Esophagus squamous epithelium (tissue), 5 donors: Measurements from ENCODE around the gene SKI. TPM values are rescaled to one million over a fixed set of nuclear protein-coding genes. Genes with fewer than 3 reads are reported as not detected.
"Not testable (repeated sequence)": the region's sequence is repeated elsewhere in the genome, so short reads cannot be mapped to it uniquely, and the experiment has no call there.

Experiments
- DNase-seq: peaks from one replicate; lab custom pipeline; 2025; lab: John Stamatoyannopoulos, UW
- H3K27ac ChIP-seq, 4 donors: fragments of 200-600 bp; sonication (generic); one replicate each; pipeline ENCODE4 v1.5.1; 2016 to 2019; ENCODE audit warnings: mild to moderate bottlenecking in 1 of 4
- H3K27me3 ChIP-seq, 4 donors: fragments of 200-600 bp; sonication (generic); 1 replicate in 3 of 4; 2 replicates in 1 of 4; pipeline versions ENCODE4 v1.5.1 to v1.6.0; 2017 to 2021; ENCODE audit warnings: antibody characterized with exemption in 1 of 4
- H3K36me3 ChIP-seq, 3 donors: fragments of 200-600 bp; sonication (generic); one replicate each; pipeline ENCODE4 v1.5.1; 2016 to 2019
- H3K4me1 ChIP-seq, 3 donors: fragments of 200-600 bp; sonication (generic); one replicate each; pipeline ENCODE4 v1.5.1; 2017 to 2019
- H3K4me3 ChIP-seq, 4 donors: fragments of 200-600 bp; sonication (generic); 1 replicate in 3 of 4; 2 replicates in 1 of 4; pipeline ENCODE4 v1.5.1; 2016 to 2019; ENCODE audit warnings: mild to moderate bottlenecking in 2 of 4, moderate library complexity in 1 of 4
- H3K9me3 ChIP-seq, 3 donors: fragments of 200-600 bp; sonication (generic); one replicate each; pipeline ENCODE4 v1.5.1; 2016 to 2019
- CTCF ChIP-seq, 6 experiments: fragments of 450-650 bp in 4 of 6; fragments of 200-600 bp in 2 of 6; sonication (generic) in 2 of 6; IDR thresholded peaks; one replicate each; pipeline ENCODE4 v1.5.1; 2016 to 2019; ENCODE audit warnings: antibody characterized with exemption in 6 of 6, mild to moderate bottlenecking in 4 of 6, moderate library complexity in 4 of 6
- POLR2A ChIP-seq, 4 donors: fragments of 450-650 bp; IDR thresholded peaks; one replicate each; pipeline ENCODE4 v1.6.1; 2017; ENCODE audit warnings: antibody characterized with exemption in 4 of 4, mild to moderate bottlenecking in 4 of 4, moderate library complexity in 3 of 4
- WGBS, 2 donors: methylation state at CpG; one replicate each; pipeline ENCODE4 v1.1.5; 2018; 5-methylcytosine and 5-hydroxymethylcytosine counted together
- intact Hi-C: fragments of 100-400 bp; cut with DNase I; formaldehyde crosslinking; loops from one replicate; pipeline ENCODE4 v1.15.0; 2022
- total RNA-seq, 4 donors: library from RNA; depleted of rRNA; stranded (reverse); fragments of >200 nt; gene quantifications; one replicate each; pipeline ENCODE4 v1.1.0, GENCODE V29; 2016
- donor health status: DM: yes; HTN: yes; CAD: no.

SKI gene
- total RNA-seq, 4 donors from 2014 or later, result 18.2 to 38.8 (median 25.2) TPM

- no peak overlapping the region for H3K4me3 ChIP-seq
- no peak overlapping the region for H3K27ac ChIP-seq
- WGBS, 2 donors, result 91 to 92% methylated on average over 5 to 14 of the region's 18 CpGs
- TF ChIP-seq POLR2A (IDR thresholded peaks at IDR 0.05), result no peak
- TF ChIP-seq CTCF (IDR thresholded peaks at IDR 0.05), result no peak
- H3K9me3 ChIP-seq, result no peaks in the 10 kb centered on the region
- H3K4me1 ChIP-seq, result peaks cover 21 to 45% (median 28%) of the 10 kb centered on the region in 3 donors
- no peaks in the 10 kb centered on the region for H3K36me3 ChIP-seq
- intact Hi-C loops, result no loop called here
- H3K27me3 ChIP-seq, result peaks cover 0 to 76% (median 0%) of the 10 kb centered on the region in 4 donors
- DNase-seq, result no peak
Observed at GRCh38 chr1:2324553-2325366, 96.6 kb downstream of the SKI start.

- Histone ChIP-seq H3K36me3 (no peaks in the 10 kb centered on the region), H3K4me1 (peaks cover 13 to 45% (median 19%) of the 10 kb centered on the region in 3 donors), H3K27ac (no peak overlapping the region), H3K9me3 (no peaks in the 10 kb centered on the region), H3K27me3 (peaks cover 0 to 70% (median 0%) of the 10 kb centered on the region in 4 donors), H3K4me3 (no peak overlapping the region)
- intact Hi-C loops, result no loop called here
- 46 to 80% methylated on average over 4 to 8 of the region's 21 CpGs for WGBS, 2 donors
- TF ChIP-seq POLR2A (IDR thresholded peaks at IDR 0.05), result no peak
- TF ChIP-seq CTCF (IDR thresholded peaks at IDR 0.05), result no peak
- DNase-seq, result no peak
Observed at GRCh38 chr1:2326524-2326923, 98.4 kb downstream of the SKI start.

- intact Hi-C loops, H3K27ac ChIP-seq, DNase-seq, H3K9me3 ChIP-seq, H3K4me3 ChIP-seq, H3K36me3 ChIP-seq: not testable (repeated sequence)
- peaks cover 0 to 66% (median 0%) of the 10 kb centered on the region in 4 donors for H3K27me3 ChIP-seq
- 94% methylated on average over 2 of the region's 2 CpGs for WGBS, 2 donors
- H3K4me1 ChIP-seq, result peaks cover 6 to 39% (median 13%) of the 10 kb centered on the region in 3 donors
Observed at GRCh38 chr1:2327162-2327561, 99.0 kb downstream of the SKI start.

- 90% methylated on average over 2 of the region's 22 CpGs; no CpG with 5 or more reads in 1 of the 2 donors for WGBS, 2 donors
- Histone ChIP-seq H3K4me3 (no peak overlapping the region), H3K27ac (no peak overlapping the region), H3K4me1 (peaks cover 0 to 32% (median 8%) of the 10 kb centered on the region in 3 donors), H3K36me3 (no peaks in the 10 kb centered on the region), H3K27me3 (peaks cover 0 to 65% (median 0%) of the 10 kb centered on the region in 4 donors), H3K9me3 (no peaks in the 10 kb centered on the region)
- TF ChIP-seq CTCF (IDR thresholded peaks at IDR 0.05) (no peak), POLR2A (IDR thresholded peaks at IDR 0.05) (no peak)
- DNase-seq, result no peak
- intact Hi-C loops, result no loop called here
Observed at GRCh38 chr1:2327841-2328240, 99.7 kb downstream of the SKI start.

- Histone ChIP-seq H3K36me3 (no peaks in the 10 kb centered on the region), H3K4me1 (peaks cover 0 to 33% (median 8%) of the 10 kb centered on the region in 3 donors), H3K27ac (no peak overlapping the region), H3K4me3 (no peak overlapping the region), H3K27me3 (peaks cover 0 to 55% (median 0%) of the 10 kb centered on the region in 4 donors), H3K9me3 (no peaks in the 10 kb centered on the region)
- no peak for TF ChIP-seq CTCF (IDR thresholded peaks at IDR 0.05)
- TF ChIP-seq POLR2A (IDR thresholded peaks at IDR 0.05), result no peak
- 84 to 85% methylated on average over 9 to 10 of the region's 24 CpGs for WGBS, 2 donors
- intact Hi-C loops, result no loop called here
- DNase-seq, result no peak
Observed at GRCh38 chr1:2328676-2329455, 100.7 kb downstream of the SKI start.
